Transverse colon (tissue), 4 donors: ENCODE measurements around the gene SLC1A7.
"Not testable (repeated sequence)": the region's sequence is repeated elsewhere in the genome, so short reads cannot be mapped to it uniquely, and the experiment has no call there.

Source experiments
- CTCF ChIP-seq, 5 experiments: fragments of 200-600 bp in 3 of 5; fragments of 450-650 bp in 2 of 5; sonication (generic) in 3 of 5; IDR thresholded peaks; 1 replicate in 2 of 5; 2 replicates in 3 of 5; pipeline ENCODE4 v1.5.1; 2016 to 2017; ENCODE audit warnings: antibody characterized with exemption in 5 of 5, inconsistent platforms in 3 of 5, mild to moderate bottlenecking in 2 of 5, moderate library complexity in 1 of 5
- EP300 ChIP-seq: sonication (generic); formaldehyde crosslinking; IDR thresholded peaks from one replicate; pipeline ENCODE4 v1.6.1; 2017; ENCODE audit warnings: antibody characterized with exemption, low read depth
- POLR2A ChIP-seq: fragments of 450-650 bp; IDR thresholded peaks from one replicate; pipeline ENCODE4 v1.6.1; 2016; ENCODE audit warnings: antibody characterized with exemption, mild to moderate bottlenecking, moderate library complexity
- POLR2AphosphoS5 ChIP-seq, 3 donors: sonication (generic); formaldehyde crosslinking; IDR thresholded peaks; one replicate each; pipeline ENCODE4 v1.6.1; 2016; ENCODE audit warnings: antibody characterized with exemption in 3 of 3

DNA sequence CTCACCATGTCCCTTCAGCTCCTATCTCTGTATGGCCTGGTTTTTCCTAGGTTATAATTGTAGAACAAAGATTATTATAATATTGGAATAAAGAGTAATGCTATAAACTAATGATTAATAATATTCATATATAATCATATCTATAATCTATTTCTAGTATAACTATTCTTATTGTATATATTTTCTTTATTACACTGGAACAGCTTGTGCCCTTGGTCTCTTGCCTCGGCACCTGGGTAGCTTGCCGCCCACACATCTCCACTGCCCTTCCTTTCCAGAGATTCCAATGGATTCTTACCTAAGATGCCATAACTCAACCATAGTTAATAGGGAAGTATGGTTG, 43.5 kb upstream of the SLC1A7 start:
- TF ChIP-seq CTCF (IDR thresholded peaks at IDR 0.05); POLR2AphosphoS5 (IDR thresholded peaks at IDR 0.05); POLR2A; EP300: not testable (repeated sequence)
